H9 (cell line): Measurements from ENCODE around the gene GLP2R. TPM values are rescaled to one million over a fixed set of nuclear protein-coding genes. Genes with fewer than 3 reads are reported as not detected.

ENCODE experiments used
- DNase-seq: peaks from one replicate; pipeline ENCODE4 v3.0.0-alpha.2; 2017
- H2AFZ ChIP-seq: one replicate; pipeline ENCODE4 v1.6.1; 2013; ENCODE audit warnings: mild to moderate bottlenecking, low read length, control low read depth, moderate library complexity
- H2AK5ac ChIP-seq: 2 replicates; pipeline ENCODE4 v1.6.1; 2013; ENCODE audit warnings: low read length, control low read depth, mixed read lengths; ENCODE audit not compliant: insufficient read length
- H2BK120ac ChIP-seq: one replicate; pipeline ENCODE4 v1.6.1; 2013; ENCODE audit warnings: low read depth, mild to moderate bottlenecking, low read length, control low read depth, inconsistent platforms; ENCODE audit not compliant: poor library complexity, severe bottlenecking
- H2BK12ac ChIP-seq: 2 replicates; pipeline ENCODE4 v1.6.1; 2013; ENCODE audit warnings: low read length, control low read depth, mixed read lengths, low read depth; ENCODE audit not compliant: insufficient read length
- H2BK15ac ChIP-seq: 2 replicates; pipeline ENCODE4 v1.6.1; 2013; ENCODE audit warnings: low read depth, low read length, control low read depth
- H2BK20ac ChIP-seq: one replicate; pipeline ENCODE4 v1.6.1; 2013; ENCODE audit warnings: low read depth, mild to moderate bottlenecking, low read length, control low read depth, inconsistent platforms; ENCODE audit not compliant: poor library complexity, severe bottlenecking
- H2BK5ac ChIP-seq: 2 replicates; pipeline ENCODE4 v1.6.1; 2013; ENCODE audit warnings: low read length, control low read depth, mixed read lengths; ENCODE audit not compliant: insufficient read length
- H3K14ac ChIP-seq: 2 replicates; pipeline ENCODE4 v1.6.1; 2013; ENCODE audit warnings: low read length, control low read depth; ENCODE audit not compliant: insufficient read depth
- H3K18ac ChIP-seq: 2 replicates; pipeline ENCODE4 v1.6.1; 2013; ENCODE audit warnings: low read depth, mild to moderate bottlenecking, mixed read lengths, low read length, control low read depth; ENCODE audit not compliant: insufficient read length
- H3K23ac ChIP-seq: 2 replicates; pipeline ENCODE4 v1.6.1; 2013; ENCODE audit warnings: low read length, control low read depth, mixed read lengths, low read depth; ENCODE audit not compliant: insufficient read length
- H3K23me2 ChIP-seq: 2 replicates; pipeline ENCODE4 v1.6.1; 2013; ENCODE audit warnings: low read depth, mild to moderate bottlenecking, mixed read lengths, low read length, control low read depth; ENCODE audit not compliant: insufficient read length, poor library complexity, severe bottlenecking
- H3K27ac ChIP-seq: 2 replicates; pipeline ENCODE4 v1.5.1; 2013; ENCODE audit warnings: low read length, control low read depth, mixed read lengths, low read depth; ENCODE audit not compliant: insufficient read length
- H3K27me3 ChIP-seq: 2 replicates; pipeline ENCODE4 v1.6.1; 2013; ENCODE audit warnings: low read length, control low read depth, inconsistent platforms; ENCODE audit not compliant: insufficient read depth
- H3K4ac ChIP-seq: 2 replicates; pipeline ENCODE4 v1.6.1; 2013; ENCODE audit warnings: low read depth, mild to moderate bottlenecking, control low read depth, inconsistent platforms, low read length, moderate library complexity
- H3K4me1 ChIP-seq: 2 replicates; pipeline ENCODE4 v1.6.1; 2013; ENCODE audit warnings: low read length, control low read depth, inconsistent platforms; ENCODE audit not compliant: insufficient read depth
- H3K4me2 ChIP-seq: 2 replicates; pipeline ENCODE4 v1.6.1; 2013; ENCODE audit warnings: low read length, control low read depth, mixed read lengths; ENCODE audit not compliant: insufficient read length, insufficient read depth
- H3K56ac ChIP-seq: 2 replicates; pipeline ENCODE4 v1.6.1; 2013; ENCODE audit warnings: low read depth, mild to moderate bottlenecking, mixed read lengths, low read length, control low read depth; ENCODE audit not compliant: insufficient read length
- H3K79me1 ChIP-seq: 2 replicates; pipeline ENCODE4 v1.6.1; 2013; ENCODE audit warnings: low read depth, mild to moderate bottlenecking, moderate library complexity, low read length, control low read depth, inconsistent platforms; ENCODE audit not compliant: insufficient read depth, poor library complexity, severe bottlenecking
- H3K79me2 ChIP-seq: 2 replicates; pipeline ENCODE4 v1.6.1; 2013; ENCODE audit warnings: low read length, control low read depth, inconsistent platforms; ENCODE audit not compliant: insufficient read depth
- H3K9ac ChIP-seq: 2 replicates; pipeline ENCODE4 v1.6.1; 2013; ENCODE audit warnings: low read length, control low read depth, mixed read lengths; ENCODE audit not compliant: insufficient read length; ENCODE audit errors: extremely low read depth
- H3K9me3 ChIP-seq: one replicate; pipeline ENCODE4 v1.6.1; 2013; ENCODE audit warnings: low read depth, low read length, inconsistent platforms; ENCODE audit not compliant: control insufficient read depth
- H3T11ph ChIP-seq: one replicate; pipeline ENCODE4 v1.6.1; 2013; ENCODE audit warnings: mild to moderate bottlenecking, low read length, control low read depth, inconsistent platforms
- H4K20me1 ChIP-seq: one replicate; pipeline ENCODE4 v1.6.1; 2013; ENCODE audit not compliant: control insufficient read depth, insufficient read length, insufficient read depth
- H4K5ac ChIP-seq: 2 replicates; pipeline ENCODE4 v1.6.1; 2013; ENCODE audit warnings: low read depth, mild to moderate bottlenecking, mixed read lengths, low read length, control low read depth; ENCODE audit not compliant: insufficient read length
- H4K8ac ChIP-seq: replicated peaks from 2 replicates; pipeline ENCODE4 v1.6.1; 2013; ENCODE audit warnings: low read length, control low read depth, mixed read lengths, low read depth; ENCODE audit not compliant: insufficient read length
- H4K91ac ChIP-seq: 2 replicates; pipeline ENCODE4 v1.6.1; 2013; ENCODE audit warnings: low read depth, mild to moderate bottlenecking, moderate library complexity, mixed read lengths, low read length, control low read depth; ENCODE audit not compliant: insufficient read length
- H3K27ac Mint-ChIP-seq, 3 experiments: 2 replicates in 2 of 3; 3 replicates in 1 of 3; pipeline ENCODE4 v1.8.0; 2020 to 2021; ENCODE audit warnings: mixed read lengths in 3 of 3, mild to moderate bottlenecking in 1 of 3, moderate library complexity in 1 of 3
- H3K27me3 Mint-ChIP-seq: 2 replicates; pipeline ENCODE4 v1.8.0; 2021; ENCODE audit warnings: low read depth, mild to moderate bottlenecking, moderate library complexity, mixed read lengths
- H3K36me3 Mint-ChIP-seq, 3 experiments: 2 replicates in 2 of 3; 3 replicates in 1 of 3; pipeline ENCODE4 v1.8.0; 2020 to 2021; ENCODE audit warnings: low read depth in 3 of 3, mixed read lengths in 3 of 3; ENCODE audit not compliant: insufficient read depth in 1 of 3
- H3K4me1 Mint-ChIP-seq, 2 experiments: 2 replicates each; pipeline ENCODE4 v1.8.0; 2020; ENCODE audit warnings: mixed read lengths in 2 of 2
- H3K4me3 Mint-ChIP-seq, 2 experiments: 2 replicates in 1 of 2; 3 replicates in 1 of 2; pipeline ENCODE4 v1.8.0; 2020 to 2021; ENCODE audit warnings: mild to moderate bottlenecking in 2 of 2, mixed read lengths in 2 of 2, moderate library complexity in 1 of 2
- H3K9me3 Mint-ChIP-seq, 2 experiments: 2 replicates in 1 of 2; 3 replicates in 1 of 2; pipeline ENCODE4 v1.8.0; 2020; ENCODE audit warnings: mild to moderate bottlenecking in 2 of 2, mixed read lengths in 2 of 2, moderate library complexity in 1 of 2
- WGBS: extraction: QIAGEN DNeasy Blood & Tissue Kit; methylation state at CpG from one replicate; pipeline ENCODE4 v1.1.7; 2013; ENCODE audit warnings: missing lambda C conversion rate, low lambda C conversion rate, mixed read lengths; ENCODE audit not compliant: insufficient read length; ENCODE audit errors: extremely low coverage; 5-methylcytosine and 5-hydroxymethylcytosine counted together
- total RNA-seq: library from RNA; stranded (reverse); gene quantifications from 2 replicates; pipeline ENCODE4 v1.2.1, GENCODE V29; 2021
- TF ChIP-seq, protein P1 (sequence below): fragments of 200-600 bp; sonication (generic); conservative IDR thresholded peaks from 3 replicates; pipeline ENCODE4 v1.8.0; 2021; ENCODE audit warnings: antibody characterized with exemption, mild to moderate bottlenecking

GLP2R gene
- total RNA-seq, 1 experiment from 2014 or later: not detected

GRCh38 chr17:9886141-9886930, 60.6 kb downstream of the GLP2R start:
- Histone ChIP-seq H3K9me3 (no peaks in the 10 kb centered on the region), H3K4ac (no peak overlapping the region), H3K27ac (no peak overlapping the region), H2BK12ac (no peak overlapping the region), H4K5ac (no peak overlapping the region), H2AK5ac (no peak overlapping the region), H2BK5ac (no peak overlapping the region), H3K4me1 (no peaks in the 10 kb centered on the region), H3K23ac (no peak overlapping the region), H2BK20ac (no peak overlapping the region), H3K79me1 (no peaks in the 10 kb centered on the region), H2AFZ (no peak overlapping the region), H2BK15ac (no peak overlapping the region), H3T11ph (no peak overlapping the region), H3K14ac (no peak overlapping the region), H3K9ac (no peak overlapping the region), H3K4me2 (no peak overlapping the region), H4K91ac (no peak overlapping the region), H3K79me2 (no peaks in the 10 kb centered on the region), H3K23me2 (no peaks in the 10 kb centered on the region), H3K27me3 (no peaks in the 10 kb centered on the region), H3K56ac (no peak overlapping the region), H2BK120ac (no peak overlapping the region), H4K20me1 (no peaks in the 10 kb centered on the region), H4K8ac (no peak overlapping the region), H3K18ac (no peak overlapping the region)
- Mint-ChIP-seq H3K36me3 (peaks cover 0 to 7% (median 7%) of the 10 kb centered on the region in 3 experiments; a peak in 2 of 7 replicates), H3K4me1 (peaks cover 3 to 6% of the 10 kb centered on the region in 2 experiments; a peak in 3 of 4 replicates), H3K27me3 (peaks cover 16% of the 10 kb centered on the region), H3K4me3 (no peak overlapping the region), H3K9me3 (peaks cover 29 to 31% of the 10 kb centered on the region in 2 experiments), H3K27ac (no peak overlapping the region)
- WGBS: no CpG with 5 or more reads among the region's 5 CpGs
- DNase-seq: no peak
- TF ChIP-seq, protein P1, sequence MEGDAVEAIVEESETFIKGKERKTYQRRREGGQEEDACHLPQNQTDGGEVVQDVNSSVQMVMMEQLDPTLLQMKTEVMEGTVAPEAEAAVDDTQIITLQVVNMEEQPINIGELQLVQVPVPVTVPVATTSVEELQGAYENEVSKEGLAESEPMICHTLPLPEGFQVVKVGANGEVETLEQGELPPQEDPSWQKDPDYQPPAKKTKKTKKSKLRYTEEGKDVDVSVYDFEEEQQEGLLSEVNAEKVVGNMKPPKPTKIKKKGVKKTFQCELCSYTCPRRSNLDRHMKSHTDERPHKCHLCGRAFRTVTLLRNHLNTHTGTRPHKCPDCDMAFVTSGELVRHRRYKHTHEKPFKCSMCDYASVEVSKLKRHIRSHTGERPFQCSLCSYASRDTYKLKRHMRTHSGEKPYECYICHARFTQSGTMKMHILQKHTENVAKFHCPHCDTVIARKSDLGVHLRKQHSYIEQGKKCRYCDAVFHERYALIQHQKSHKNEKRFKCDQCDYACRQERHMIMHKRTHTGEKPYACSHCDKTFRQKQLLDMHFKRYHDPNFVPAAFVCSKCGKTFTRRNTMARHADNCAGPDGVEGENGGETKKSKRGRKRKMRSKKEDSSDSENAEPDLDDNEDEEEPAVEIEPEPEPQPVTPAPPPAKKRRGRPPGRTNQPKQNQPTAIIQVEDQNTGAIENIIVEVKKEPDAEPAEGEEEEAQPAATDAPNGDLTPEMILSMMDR: no peak
